GM12873 (cell line): ENCODE measurements around the gene E2F3.
A peak's percentile ranks its signal among the peaks of the same experiment; 100 is the strongest.

ENCODE experiments used
- CTCF ChIP-seq: IDR thresholded peaks from 2 replicates; pipeline ENCODE4 v1.5.1; 2012; ENCODE audit warnings: low read depth, mild to moderate bottlenecking, moderate library complexity, low read length, control low read depth; ENCODE audit not compliant: insufficient read depth; ENCODE audit errors: missing control alignments

E2F3 gene

GRCh38 chr6:20379231-20379630 lies 22.4 kb upstream of the E2F3 start:
- no peak for TF ChIP-seq CTCF

- TF ChIP-seq CTCF, result no peak
These were observed 15.5 kb upstream of the E2F3 start for GRCh38 chr6:20386218-20386617.

- TF ChIP-seq CTCF, result no peak
These were observed 12.6 kb upstream of the E2F3 start for GRCh38 chr6:20389066-20389465.

GRCh38 chr6:20393297-20393696 lies 8.4 kb upstream of the E2F3 start:
- TF ChIP-seq CTCF, result no peak

- no peak for TF ChIP-seq CTCF
These were observed 2.2 kb upstream of the E2F3 start for GRCh38 chr6:20399518-20399917.

GRCh38 chr6:20400456-20401204 lies 1.0 kb upstream of the E2F3 start:
- peak; percentile 14 for TF ChIP-seq CTCF

- no peak for TF ChIP-seq CTCF
These were observed 338 bp downstream of the E2F3 start for GRCh38 chr6:20402092-20402341.
